Loucy (cell line): ENCODE data around the gene ZNF385B.

ENCODE experiments used
- H2AFZ ChIP-seq: fragments of 200-600 bp; sonication (generic); 2 replicates; pipeline ENCODE4 v1.6.0; 2016; ENCODE audit warnings: antibody characterized with exemption, mild to moderate bottlenecking, low read length, moderate library complexity
- H3F3A ChIP-seq: fragments of 200-600 bp; 2 replicates; pipeline ENCODE4 v1.6.0; 2016; ENCODE audit warnings: antibody characterized with exemption, low read depth, mild to moderate bottlenecking
- H3K27me3 ChIP-seq: fragments of 200-600 bp; sonication (generic); 2 replicates; pipeline ENCODE4 v1.6.1; 2014; ENCODE audit warnings: low read length, mild to moderate bottlenecking; ENCODE audit not compliant: insufficient read depth, poor library complexity, severe bottlenecking
- H3K36me3 ChIP-seq: fragments of 200-600 bp; sonication (generic); 2 replicates; pipeline ENCODE4 v1.6.1; 2016; ENCODE audit warnings: low read length; ENCODE audit not compliant: insufficient read depth
- H3K4me1 ChIP-seq: fragments of 200-600 bp; sonication (generic); 2 replicates; pipeline ENCODE4 v1.5.1; 2014; ENCODE audit warnings: low read length, mild to moderate bottlenecking; ENCODE audit not compliant: insufficient read depth, poor library complexity, severe bottlenecking
- H3K4me2 ChIP-seq: fragments of 200-600 bp; sonication (generic); 2 replicates; pipeline ENCODE4 v1.6.0; 2014; ENCODE audit warnings: antibody characterized with exemption, low read length, low read depth, mild to moderate bottlenecking; ENCODE audit not compliant: poor library complexity, severe bottlenecking
- H3K4me3 ChIP-seq: fragments of 200-600 bp; sonication (generic); 2 replicates; pipeline ENCODE4 v1.5.1; 2014; ENCODE audit warnings: low read length, mild to moderate bottlenecking, mixed read lengths; ENCODE audit not compliant: poor library complexity, severe bottlenecking
- H3K79me2 ChIP-seq: fragments of 200-600 bp; sonication (generic); 2 replicates; pipeline ENCODE4 v1.6.1; 2014; ENCODE audit warnings: low read length; ENCODE audit not compliant: insufficient read depth
- H3K9ac ChIP-seq: fragments of 200-600 bp; sonication (generic); 2 replicates; pipeline ENCODE4 v1.6.0; 2014; ENCODE audit warnings: mild to moderate bottlenecking, low read depth, low read length, moderate library complexity; ENCODE audit not compliant: poor library complexity, severe bottlenecking
- H3K9me2 ChIP-seq: fragments of 200-600 bp; sonication (generic); replicated peaks from 2 replicates; pipeline ENCODE4 v1.6.1; 2016; ENCODE audit warnings: low read depth, low read length, mixed read lengths
- H3K9me3 ChIP-seq: fragments of 200-600 bp; sonication (generic); 2 replicates; pipeline ENCODE4 v1.6.1; 2014; ENCODE audit warnings: mild to moderate bottlenecking, antibody characterized with exemption, low read length, low read depth; ENCODE audit not compliant: insufficient read depth
- H4K20me1 ChIP-seq: fragments of 200-600 bp; sonication (generic); 2 replicates; pipeline ENCODE4 v1.6.0; 2014; ENCODE audit warnings: antibody characterized with exemption, low read length, mild to moderate bottlenecking; ENCODE audit not compliant: insufficient read depth, poor library complexity, severe bottlenecking
- EZH2phosphoT487 ChIP-seq: fragments of 200-600 bp; IDR thresholded peaks from 2 replicates; pipeline ENCODE4 v1.6.1; 2018; ENCODE audit warnings: antibody characterized with exemption, mild to moderate bottlenecking, moderate library complexity, borderline replicate concordance
- TF ChIP-seq, protein P1 (sequence below): fragments of 200-600 bp; sonication (generic); conservative IDR thresholded peaks from 2 replicates; pipeline ENCODE4 v1.5.1; 2014; ENCODE audit warnings: mild to moderate bottlenecking, antibody characterized with exemption, low read length

Gene ZNF385B

GRCh38 chr2:179751163-179751809, 110.1 kb downstream of the ZNF385B start:
- H3K9me2 ChIP-seq, result no peaks in the 10 kb centered on the region

DNA sequence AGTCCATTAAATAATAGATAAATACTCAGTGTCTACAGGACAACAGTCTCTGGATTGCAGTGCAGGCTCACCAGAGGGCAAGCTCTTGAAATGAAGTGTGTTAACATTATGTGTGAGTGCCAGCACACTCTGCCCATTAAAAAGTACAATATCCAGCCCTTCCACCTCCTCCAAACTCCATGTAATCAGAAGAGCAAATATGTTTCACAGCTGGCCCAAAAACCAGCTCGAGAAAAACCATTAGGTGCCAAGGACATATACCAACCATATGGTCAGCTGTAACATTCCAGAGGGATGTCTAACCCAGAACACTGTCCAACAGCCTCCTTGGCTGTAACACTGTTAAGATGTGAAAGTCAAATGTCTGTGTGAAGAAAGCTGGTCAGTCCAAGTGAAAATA, 112.2 kb downstream of the ZNF385B start:
- H3K4me2 ChIP-seq, result no peak overlapping the region
- H3K9ac ChIP-seq, result no peak overlapping the region
- no peaks in the 10 kb centered on the region for H3K79me2 ChIP-seq
- H4K20me1 ChIP-seq, result no peaks in the 10 kb centered on the region
- no peaks in the 10 kb centered on the region for H3K4me1 ChIP-seq
- TF ChIP-seq EZH2phosphoT487, result no peak
- TF ChIP-seq, protein P1, sequence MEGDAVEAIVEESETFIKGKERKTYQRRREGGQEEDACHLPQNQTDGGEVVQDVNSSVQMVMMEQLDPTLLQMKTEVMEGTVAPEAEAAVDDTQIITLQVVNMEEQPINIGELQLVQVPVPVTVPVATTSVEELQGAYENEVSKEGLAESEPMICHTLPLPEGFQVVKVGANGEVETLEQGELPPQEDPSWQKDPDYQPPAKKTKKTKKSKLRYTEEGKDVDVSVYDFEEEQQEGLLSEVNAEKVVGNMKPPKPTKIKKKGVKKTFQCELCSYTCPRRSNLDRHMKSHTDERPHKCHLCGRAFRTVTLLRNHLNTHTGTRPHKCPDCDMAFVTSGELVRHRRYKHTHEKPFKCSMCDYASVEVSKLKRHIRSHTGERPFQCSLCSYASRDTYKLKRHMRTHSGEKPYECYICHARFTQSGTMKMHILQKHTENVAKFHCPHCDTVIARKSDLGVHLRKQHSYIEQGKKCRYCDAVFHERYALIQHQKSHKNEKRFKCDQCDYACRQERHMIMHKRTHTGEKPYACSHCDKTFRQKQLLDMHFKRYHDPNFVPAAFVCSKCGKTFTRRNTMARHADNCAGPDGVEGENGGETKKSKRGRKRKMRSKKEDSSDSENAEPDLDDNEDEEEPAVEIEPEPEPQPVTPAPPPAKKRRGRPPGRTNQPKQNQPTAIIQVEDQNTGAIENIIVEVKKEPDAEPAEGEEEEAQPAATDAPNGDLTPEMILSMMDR, result no peak
- H3K36me3 ChIP-seq, result no peaks in the 10 kb centered on the region
- H3K27me3 ChIP-seq, result no peaks in the 10 kb centered on the region
- H2AFZ ChIP-seq, result no peak overlapping the region
- no peak overlapping the region for H3K4me3 ChIP-seq
- H3K9me3 ChIP-seq, result no peaks in the 10 kb centered on the region
- H3F3A ChIP-seq, result no peaks in the 10 kb centered on the region
- H3K9me2 ChIP-seq, result no peaks in the 10 kb centered on the region

More at GRCh38 chr2:179751163-179751809, 110.1 kb downstream of the ZNF385B start:
- Histone ChIP-seq H3F3A (no peaks in the 10 kb centered on the region), H3K79me2 (no peaks in the 10 kb centered on the region), H3K4me2 (no peak overlapping the region), H3K36me3 (no peaks in the 10 kb centered on the region), H3K4me1 (no peaks in the 10 kb centered on the region), H4K20me1 (no peaks in the 10 kb centered on the region), H3K9me3 (no peaks in the 10 kb centered on the region), H3K27me3 (no peaks in the 10 kb centered on the region), H2AFZ (no peak overlapping the region), H3K4me3 (no peak overlapping the region), H3K9ac (no peak overlapping the region)
- TF ChIP-seq, protein P1, result peak; percentile 82
- TF ChIP-seq EZH2phosphoT487, result no peak

- no peak overlapping the region for H3K4me2 ChIP-seq
- H3K4me3 ChIP-seq, result no peak overlapping the region
- no peaks in the 10 kb centered on the region for H3K27me3 ChIP-seq
- no peaks in the 10 kb centered on the region for H4K20me1 ChIP-seq
- H2AFZ ChIP-seq, result no peak overlapping the region
- no peaks in the 10 kb centered on the region for H3K36me3 ChIP-seq
- H3K9ac ChIP-seq, result no peak overlapping the region
- no peaks in the 10 kb centered on the region for H3K9me3 ChIP-seq
- no peaks in the 10 kb centered on the region for H3K79me2 ChIP-seq
- no peaks in the 10 kb centered on the region for H3K9me2 ChIP-seq
- TF ChIP-seq, protein P1, result no peak
- no peak for TF ChIP-seq EZH2phosphoT487
- no peaks in the 10 kb centered on the region for H3K4me1 ChIP-seq
- no peaks in the 10 kb centered on the region for H3F3A ChIP-seq
Measured at GRCh38 chr2:179746981-179747380, 114.4 kb downstream of the ZNF385B start.
